Ovary (tissue), 3 donors: ENCODE results near the gene SPAG5.

Source experiments
- EP300 ChIP-seq: sonication (generic); formaldehyde crosslinking; IDR thresholded peaks from one replicate; pipeline ENCODE4 v1.6.1; 2017; ENCODE audit warnings: antibody characterized with exemption
- POLR2A ChIP-seq: fragments of 450-650 bp; IDR thresholded peaks from one replicate; pipeline ENCODE4 v1.6.1; 2017; ENCODE audit warnings: antibody characterized with exemption, mild to moderate bottlenecking, moderate library complexity
- TF ChIP-seq, protein P1 (sequence below), 3 donors: fragments of 450-650 bp in 2 of 3; fragments of 200-600 bp in 1 of 3; IDR thresholded peaks; one replicate each; pipeline versions ENCODE4 v1.5.1 to v1.8.0; 2016 to 2022; ENCODE audit warnings: antibody characterized with exemption in 3 of 3, mild to moderate bottlenecking in 1 of 3
- donor health status: DM: no; HTN: no; CAD: no.

DNA sequence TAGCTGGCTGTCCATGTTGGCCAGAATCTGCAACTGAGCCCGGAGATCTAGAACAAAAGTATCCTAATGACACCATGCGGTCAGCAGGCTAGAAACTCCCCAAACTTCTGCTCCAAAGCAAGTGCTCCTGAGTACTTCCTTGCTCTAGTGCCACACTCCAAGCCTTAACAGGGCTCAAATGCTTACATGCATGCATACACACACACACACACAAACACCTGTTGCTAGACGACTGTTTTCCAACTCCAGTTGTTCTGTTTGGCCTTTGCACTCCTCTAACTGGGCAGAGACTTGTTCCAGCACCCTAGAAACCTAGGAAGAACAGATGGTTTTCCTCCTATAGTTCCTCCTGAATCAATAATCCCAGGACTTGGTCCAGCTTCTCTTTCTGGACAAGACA is 14.4 kb downstream of the SPAG5 start:
- TF ChIP-seq, protein P1, sequence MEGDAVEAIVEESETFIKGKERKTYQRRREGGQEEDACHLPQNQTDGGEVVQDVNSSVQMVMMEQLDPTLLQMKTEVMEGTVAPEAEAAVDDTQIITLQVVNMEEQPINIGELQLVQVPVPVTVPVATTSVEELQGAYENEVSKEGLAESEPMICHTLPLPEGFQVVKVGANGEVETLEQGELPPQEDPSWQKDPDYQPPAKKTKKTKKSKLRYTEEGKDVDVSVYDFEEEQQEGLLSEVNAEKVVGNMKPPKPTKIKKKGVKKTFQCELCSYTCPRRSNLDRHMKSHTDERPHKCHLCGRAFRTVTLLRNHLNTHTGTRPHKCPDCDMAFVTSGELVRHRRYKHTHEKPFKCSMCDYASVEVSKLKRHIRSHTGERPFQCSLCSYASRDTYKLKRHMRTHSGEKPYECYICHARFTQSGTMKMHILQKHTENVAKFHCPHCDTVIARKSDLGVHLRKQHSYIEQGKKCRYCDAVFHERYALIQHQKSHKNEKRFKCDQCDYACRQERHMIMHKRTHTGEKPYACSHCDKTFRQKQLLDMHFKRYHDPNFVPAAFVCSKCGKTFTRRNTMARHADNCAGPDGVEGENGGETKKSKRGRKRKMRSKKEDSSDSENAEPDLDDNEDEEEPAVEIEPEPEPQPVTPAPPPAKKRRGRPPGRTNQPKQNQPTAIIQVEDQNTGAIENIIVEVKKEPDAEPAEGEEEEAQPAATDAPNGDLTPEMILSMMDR (IDR thresholded peaks at IDR 0.05): no peak
- TF ChIP-seq POLR2A (no peak), EP300 (no peak)
